H9 (cell line): ENCODE data around the gene RBM4B. TPM values are rescaled to one million over a fixed set of nuclear protein-coding genes. Genes with fewer than 3 reads are reported as not detected.

Source experiments
- DNase-seq: peaks from one replicate; pipeline ENCODE4 v3.0.0-alpha.2; 2017
- H2AFZ ChIP-seq: one replicate; pipeline ENCODE4 v1.6.1; 2013; ENCODE audit warnings: mild to moderate bottlenecking, low read length, control low read depth, moderate library complexity
- H2AK5ac ChIP-seq: 2 replicates; pipeline ENCODE4 v1.6.1; 2013; ENCODE audit warnings: low read length, control low read depth, mixed read lengths; ENCODE audit not compliant: insufficient read length
- H2BK120ac ChIP-seq: one replicate; pipeline ENCODE4 v1.6.1; 2013; ENCODE audit warnings: low read depth, mild to moderate bottlenecking, low read length, control low read depth, inconsistent platforms; ENCODE audit not compliant: poor library complexity, severe bottlenecking
- H2BK12ac ChIP-seq: 2 replicates; pipeline ENCODE4 v1.6.1; 2013; ENCODE audit warnings: low read length, control low read depth, mixed read lengths, low read depth; ENCODE audit not compliant: insufficient read length
- H2BK15ac ChIP-seq: 2 replicates; pipeline ENCODE4 v1.6.1; 2013; ENCODE audit warnings: low read depth, low read length, control low read depth
- H2BK20ac ChIP-seq: one replicate; pipeline ENCODE4 v1.6.1; 2013; ENCODE audit warnings: low read depth, mild to moderate bottlenecking, low read length, control low read depth, inconsistent platforms; ENCODE audit not compliant: poor library complexity, severe bottlenecking
- H2BK5ac ChIP-seq: 2 replicates; pipeline ENCODE4 v1.6.1; 2013; ENCODE audit warnings: low read length, control low read depth, mixed read lengths; ENCODE audit not compliant: insufficient read length
- H3K14ac ChIP-seq: 2 replicates; pipeline ENCODE4 v1.6.1; 2013; ENCODE audit warnings: low read length, control low read depth; ENCODE audit not compliant: insufficient read depth
- H3K18ac ChIP-seq: 2 replicates; pipeline ENCODE4 v1.6.1; 2013; ENCODE audit warnings: low read depth, mild to moderate bottlenecking, mixed read lengths, low read length, control low read depth; ENCODE audit not compliant: insufficient read length
- H3K23ac ChIP-seq: 2 replicates; pipeline ENCODE4 v1.6.1; 2013; ENCODE audit warnings: low read length, control low read depth, mixed read lengths, low read depth; ENCODE audit not compliant: insufficient read length
- H3K23me2 ChIP-seq: 2 replicates; pipeline ENCODE4 v1.6.1; 2013; ENCODE audit warnings: low read depth, mild to moderate bottlenecking, mixed read lengths, low read length, control low read depth; ENCODE audit not compliant: insufficient read length, poor library complexity, severe bottlenecking
- H3K27ac ChIP-seq: 2 replicates; pipeline ENCODE4 v1.5.1; 2013; ENCODE audit warnings: low read length, control low read depth, mixed read lengths, low read depth; ENCODE audit not compliant: insufficient read length
- H3K27me3 ChIP-seq: 2 replicates; pipeline ENCODE4 v1.6.1; 2013; ENCODE audit warnings: low read length, control low read depth, inconsistent platforms; ENCODE audit not compliant: insufficient read depth
- H3K4ac ChIP-seq: 2 replicates; pipeline ENCODE4 v1.6.1; 2013; ENCODE audit warnings: low read depth, mild to moderate bottlenecking, control low read depth, inconsistent platforms, low read length, moderate library complexity
- H3K4me1 ChIP-seq: 2 replicates; pipeline ENCODE4 v1.6.1; 2013; ENCODE audit warnings: low read length, control low read depth, inconsistent platforms; ENCODE audit not compliant: insufficient read depth
- H3K4me2 ChIP-seq: 2 replicates; pipeline ENCODE4 v1.6.1; 2013; ENCODE audit warnings: low read length, control low read depth, mixed read lengths; ENCODE audit not compliant: insufficient read length, insufficient read depth
- H3K56ac ChIP-seq: 2 replicates; pipeline ENCODE4 v1.6.1; 2013; ENCODE audit warnings: low read depth, mild to moderate bottlenecking, mixed read lengths, low read length, control low read depth; ENCODE audit not compliant: insufficient read length
- H3K79me1 ChIP-seq: 2 replicates; pipeline ENCODE4 v1.6.1; 2013; ENCODE audit warnings: low read depth, mild to moderate bottlenecking, moderate library complexity, low read length, control low read depth, inconsistent platforms; ENCODE audit not compliant: insufficient read depth, poor library complexity, severe bottlenecking
- H3K79me2 ChIP-seq: 2 replicates; pipeline ENCODE4 v1.6.1; 2013; ENCODE audit warnings: low read length, control low read depth, inconsistent platforms; ENCODE audit not compliant: insufficient read depth
- H3K9ac ChIP-seq: 2 replicates; pipeline ENCODE4 v1.6.1; 2013; ENCODE audit warnings: low read length, control low read depth, mixed read lengths; ENCODE audit not compliant: insufficient read length; ENCODE audit errors: extremely low read depth
- H3K9me3 ChIP-seq: one replicate; pipeline ENCODE4 v1.6.1; 2013; ENCODE audit warnings: low read depth, low read length, inconsistent platforms; ENCODE audit not compliant: control insufficient read depth
- H3T11ph ChIP-seq: one replicate; pipeline ENCODE4 v1.6.1; 2013; ENCODE audit warnings: mild to moderate bottlenecking, low read length, control low read depth, inconsistent platforms
- H4K20me1 ChIP-seq: one replicate; pipeline ENCODE4 v1.6.1; 2013; ENCODE audit not compliant: control insufficient read depth, insufficient read length, insufficient read depth
- H4K5ac ChIP-seq: 2 replicates; pipeline ENCODE4 v1.6.1; 2013; ENCODE audit warnings: low read depth, mild to moderate bottlenecking, mixed read lengths, low read length, control low read depth; ENCODE audit not compliant: insufficient read length
- H4K8ac ChIP-seq: replicated peaks from 2 replicates; pipeline ENCODE4 v1.6.1; 2013; ENCODE audit warnings: low read length, control low read depth, mixed read lengths, low read depth; ENCODE audit not compliant: insufficient read length
- H4K91ac ChIP-seq: 2 replicates; pipeline ENCODE4 v1.6.1; 2013; ENCODE audit warnings: low read depth, mild to moderate bottlenecking, moderate library complexity, mixed read lengths, low read length, control low read depth; ENCODE audit not compliant: insufficient read length
- H3K27ac Mint-ChIP-seq, 3 experiments: 2 replicates in 2 of 3; 3 replicates in 1 of 3; pipeline ENCODE4 v1.8.0; 2020 to 2021; ENCODE audit warnings: mixed read lengths in 3 of 3, mild to moderate bottlenecking in 1 of 3, moderate library complexity in 1 of 3
- H3K27me3 Mint-ChIP-seq: 2 replicates; pipeline ENCODE4 v1.8.0; 2021; ENCODE audit warnings: low read depth, mild to moderate bottlenecking, moderate library complexity, mixed read lengths
- H3K36me3 Mint-ChIP-seq, 3 experiments: 2 replicates in 2 of 3; 3 replicates in 1 of 3; pipeline ENCODE4 v1.8.0; 2020 to 2021; ENCODE audit warnings: low read depth in 3 of 3, mixed read lengths in 3 of 3; ENCODE audit not compliant: insufficient read depth in 1 of 3
- H3K4me1 Mint-ChIP-seq, 2 experiments: 2 replicates each; pipeline ENCODE4 v1.8.0; 2020; ENCODE audit warnings: mixed read lengths in 2 of 2
- H3K4me3 Mint-ChIP-seq, 2 experiments: 2 replicates in 1 of 2; 3 replicates in 1 of 2; pipeline ENCODE4 v1.8.0; 2020 to 2021; ENCODE audit warnings: mild to moderate bottlenecking in 2 of 2, mixed read lengths in 2 of 2, moderate library complexity in 1 of 2
- H3K9me3 Mint-ChIP-seq, 2 experiments: 2 replicates in 1 of 2; 3 replicates in 1 of 2; pipeline ENCODE4 v1.8.0; 2020; ENCODE audit warnings: mild to moderate bottlenecking in 2 of 2, mixed read lengths in 2 of 2, moderate library complexity in 1 of 2
- WGBS: extraction: QIAGEN DNeasy Blood & Tissue Kit; methylation state at CpG from one replicate; pipeline ENCODE4 v1.1.7; 2013; ENCODE audit warnings: missing lambda C conversion rate, low lambda C conversion rate, mixed read lengths; ENCODE audit not compliant: insufficient read length; ENCODE audit errors: extremely low coverage; 5-methylcytosine and 5-hydroxymethylcytosine counted together
- total RNA-seq: library from RNA; stranded (reverse); gene quantifications from 2 replicates; pipeline ENCODE4 v1.2.1, GENCODE V29; 2021
- TF ChIP-seq, protein P1 (sequence below): fragments of 200-600 bp; sonication (generic); conservative IDR thresholded peaks from 3 replicates; pipeline ENCODE4 v1.8.0; 2021; ENCODE audit warnings: antibody characterized with exemption, mild to moderate bottlenecking

Gene RBM4B
- total RNA-seq, 1 experiment from 2014 or later: 34.0 TPM

DNA sequence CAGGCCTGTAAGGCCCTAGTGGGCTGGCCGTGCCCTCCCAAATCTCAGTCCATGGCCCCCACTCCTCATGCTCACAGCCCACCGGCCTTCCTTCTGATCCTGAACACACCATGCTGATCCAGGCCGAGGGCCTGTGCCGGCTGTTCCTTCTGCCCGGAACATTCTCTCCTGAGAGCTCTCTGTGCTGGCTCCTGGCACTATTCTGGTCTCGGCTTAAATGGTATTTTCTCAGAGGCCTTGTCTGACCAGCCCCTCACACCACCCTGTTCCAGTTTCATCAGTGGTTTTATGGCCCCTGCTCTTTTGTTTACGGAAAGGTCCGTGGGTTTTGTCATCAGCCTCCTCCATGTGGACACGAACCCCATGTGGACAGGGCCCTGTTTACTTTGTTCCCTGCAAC lies 29.3 kb upstream of the RBM4B start:
- Histone ChIP-seq H4K91ac (no peak overlapping the region), H3K79me1 (no peaks in the 10 kb centered on the region), H2BK5ac (no peak overlapping the region), H3K27me3 (no peaks in the 10 kb centered on the region), H3K4me1 (no peaks in the 10 kb centered on the region), H4K5ac (no peak overlapping the region), H3K23ac (no peak overlapping the region), H3K79me2 (no peaks in the 10 kb centered on the region), H3K4me2 (no peak overlapping the region), H3K14ac (no peak overlapping the region), H4K8ac (no peak overlapping the region), H4K20me1 (no peaks in the 10 kb centered on the region), H3K18ac (no peak overlapping the region), H2BK12ac (no peak overlapping the region), H3K56ac (no peak overlapping the region), H2BK15ac (no peak overlapping the region), H2AK5ac (no peak overlapping the region), H3T11ph (no peak overlapping the region), H2BK120ac (no peak overlapping the region), H2BK20ac (no peak overlapping the region), H3K9ac (no peak overlapping the region), H3K4ac (no peak overlapping the region), H3K9me3 (no peaks in the 10 kb centered on the region), H2AFZ (no peak overlapping the region), H3K23me2 (no peaks in the 10 kb centered on the region), H3K27ac (no peak overlapping the region)
- no peaks in the 10 kb centered on the region for H3K9me3 Mint-ChIP-seq
- H3K27ac Mint-ChIP-seq: peak overlapping the region in 2 of 3 experiments; percentile 28 to 49; a peak in 3 of 7 replicates
- TF ChIP-seq, protein P1, sequence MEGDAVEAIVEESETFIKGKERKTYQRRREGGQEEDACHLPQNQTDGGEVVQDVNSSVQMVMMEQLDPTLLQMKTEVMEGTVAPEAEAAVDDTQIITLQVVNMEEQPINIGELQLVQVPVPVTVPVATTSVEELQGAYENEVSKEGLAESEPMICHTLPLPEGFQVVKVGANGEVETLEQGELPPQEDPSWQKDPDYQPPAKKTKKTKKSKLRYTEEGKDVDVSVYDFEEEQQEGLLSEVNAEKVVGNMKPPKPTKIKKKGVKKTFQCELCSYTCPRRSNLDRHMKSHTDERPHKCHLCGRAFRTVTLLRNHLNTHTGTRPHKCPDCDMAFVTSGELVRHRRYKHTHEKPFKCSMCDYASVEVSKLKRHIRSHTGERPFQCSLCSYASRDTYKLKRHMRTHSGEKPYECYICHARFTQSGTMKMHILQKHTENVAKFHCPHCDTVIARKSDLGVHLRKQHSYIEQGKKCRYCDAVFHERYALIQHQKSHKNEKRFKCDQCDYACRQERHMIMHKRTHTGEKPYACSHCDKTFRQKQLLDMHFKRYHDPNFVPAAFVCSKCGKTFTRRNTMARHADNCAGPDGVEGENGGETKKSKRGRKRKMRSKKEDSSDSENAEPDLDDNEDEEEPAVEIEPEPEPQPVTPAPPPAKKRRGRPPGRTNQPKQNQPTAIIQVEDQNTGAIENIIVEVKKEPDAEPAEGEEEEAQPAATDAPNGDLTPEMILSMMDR: no peak
- no peak for DNase-seq
- H3K27me3 Mint-ChIP-seq: no peaks in the 10 kb centered on the region
- WGBS: no CpG with 5 or more reads among the region's 9 CpGs
- H3K4me1 Mint-ChIP-seq: no peaks in the 10 kb centered on the region
- no peak overlapping the region for H3K4me3 Mint-ChIP-seq
- H3K36me3 Mint-ChIP-seq: peaks cover 17 to 73% (median 67%) of the 10 kb centered on the region in 3 experiments; a peak in 6 of 7 replicates
